Breast epithelium (tissue), 4 donors: Measurements from ENCODE around the gene STX12. TPM values are rescaled to one million over a fixed set of nuclear protein-coding genes. Genes with fewer than 3 reads are reported as not detected.
"Not testable (repeated sequence)": the region's sequence is repeated elsewhere in the genome, so short reads cannot be mapped to it uniquely, and the experiment has no call there.

Source experiments
- DNase-seq, 2 donors: peaks; one replicate each; pipeline ENCODE4 v3.0.0-alpha.2; 2019; ENCODE audit warnings: low spot score in 2 of 2
- H3K27ac ChIP-seq, 2 donors: fragments of 200-600 bp; sonication (generic) in 1 of 2; one replicate each; pipeline ENCODE4 v1.5.1; 2016 to 2019; ENCODE audit warnings: mild to moderate bottlenecking in 1 of 2
- H3K27me3 ChIP-seq, 2 donors: fragments of 200-600 bp; sonication (generic) in 1 of 2; one replicate each; pipeline versions ENCODE4 v1.5.1 to v1.6.0; 2017 to 2019; ENCODE audit warnings: control low read depth in 1 of 2, mild to moderate bottlenecking in 1 of 2
- H3K36me3 ChIP-seq: fragments of 200-600 bp; one replicate; pipeline ENCODE4 v1.5.1; 2019
- H3K4me1 ChIP-seq, 2 donors: fragments of 200-600 bp; sonication (generic); one replicate each; pipeline ENCODE4 v1.5.1; 2016 to 2019; ENCODE audit warnings: control low read depth in 1 of 2
- H3K4me3 ChIP-seq, 3 donors: fragments of 200-600 bp; sonication (generic); 1 replicate in 2 of 3; 2 replicates in 1 of 3; pipeline ENCODE4 v1.5.1; 2016 to 2019; ENCODE audit warnings: mild to moderate bottlenecking in 3 of 3, moderate library complexity in 2 of 3
- H3K9me3 ChIP-seq, 2 donors: fragments of 200-600 bp; sonication (generic) in 1 of 2; one replicate each; pipeline ENCODE4 v1.5.1; 2016 to 2019; ENCODE audit warnings: control low read depth in 1 of 2
- POLR2A ChIP-seq: fragments of 450-650 bp; IDR thresholded peaks from one replicate; pipeline ENCODE4 v1.6.1; 2016; ENCODE audit warnings: antibody characterized with exemption, mild to moderate bottlenecking, moderate library complexity
- POLR2AphosphoS5 ChIP-seq, 3 donors: sonication (generic); formaldehyde crosslinking; IDR thresholded peaks; one replicate each; pipeline ENCODE4 v1.6.1; 2017; ENCODE audit warnings: antibody characterized with exemption in 3 of 3
- intact Hi-C: fragments of 100-400 bp; cut with DNase I; formaldehyde crosslinking; loops from one replicate; pipeline ENCODE4 v1.15.1; 2023; ENCODE audit warnings: low total_unique reads
- total RNA-seq, 3 donors: library from RNA; depleted of rRNA; stranded (reverse); fragments of >200 nt; gene quantifications; one replicate each; pipeline ENCODE4 v1.1.0, GENCODE V29; 2016
- TF ChIP-seq, protein P1 (sequence below), 3 donors: fragments of 450-650 bp; IDR thresholded peaks; one replicate each; pipeline ENCODE4 v1.5.1; 2016 to 2017; ENCODE audit warnings: antibody characterized with exemption in 3 of 3, mild to moderate bottlenecking in 3 of 3, moderate library complexity in 3 of 3

The STX12 gene
- total RNA-seq, 3 donors from 2014 or later = 62.3 to 165 (median 80.8) TPM

DNA sequence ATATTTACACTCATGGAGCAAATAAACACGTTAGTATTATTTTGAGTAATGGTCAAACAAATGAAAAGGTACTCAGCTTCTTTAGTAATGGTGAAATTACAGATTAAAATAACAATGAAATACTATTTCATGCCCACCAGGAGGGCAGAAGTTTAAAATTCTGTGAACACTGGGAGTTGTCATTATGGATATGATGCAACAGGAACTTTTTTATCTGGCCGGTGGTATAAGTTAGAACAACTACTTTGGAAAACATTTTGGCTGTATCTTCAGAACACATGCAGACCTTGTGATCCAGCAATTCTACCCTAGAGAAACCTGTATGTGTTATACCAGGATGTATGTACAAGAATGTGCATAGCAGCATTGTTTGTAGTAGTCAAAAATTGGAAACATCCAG, 34.4 kb downstream of the STX12 start:
- intact Hi-C loops = no loop called here
- Histone ChIP-seq H3K4me3 (no peak overlapping the region), H3K9me3 (no peaks in the 10 kb centered on the region), H3K27me3 (no peaks in the 10 kb centered on the region), H3K27ac (no peak overlapping the region), H3K36me3 (peaks cover 5% of the 10 kb centered on the region), H3K4me1 (no peaks in the 10 kb centered on the region)
- TF ChIP-seq POLR2AphosphoS5 (IDR thresholded peaks at IDR 0.05) (no peak), POLR2A (no peak)
- TF ChIP-seq, protein P1, sequence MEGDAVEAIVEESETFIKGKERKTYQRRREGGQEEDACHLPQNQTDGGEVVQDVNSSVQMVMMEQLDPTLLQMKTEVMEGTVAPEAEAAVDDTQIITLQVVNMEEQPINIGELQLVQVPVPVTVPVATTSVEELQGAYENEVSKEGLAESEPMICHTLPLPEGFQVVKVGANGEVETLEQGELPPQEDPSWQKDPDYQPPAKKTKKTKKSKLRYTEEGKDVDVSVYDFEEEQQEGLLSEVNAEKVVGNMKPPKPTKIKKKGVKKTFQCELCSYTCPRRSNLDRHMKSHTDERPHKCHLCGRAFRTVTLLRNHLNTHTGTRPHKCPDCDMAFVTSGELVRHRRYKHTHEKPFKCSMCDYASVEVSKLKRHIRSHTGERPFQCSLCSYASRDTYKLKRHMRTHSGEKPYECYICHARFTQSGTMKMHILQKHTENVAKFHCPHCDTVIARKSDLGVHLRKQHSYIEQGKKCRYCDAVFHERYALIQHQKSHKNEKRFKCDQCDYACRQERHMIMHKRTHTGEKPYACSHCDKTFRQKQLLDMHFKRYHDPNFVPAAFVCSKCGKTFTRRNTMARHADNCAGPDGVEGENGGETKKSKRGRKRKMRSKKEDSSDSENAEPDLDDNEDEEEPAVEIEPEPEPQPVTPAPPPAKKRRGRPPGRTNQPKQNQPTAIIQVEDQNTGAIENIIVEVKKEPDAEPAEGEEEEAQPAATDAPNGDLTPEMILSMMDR (IDR thresholded peaks at IDR 0.05) = no peak
- no peak for DNase-seq

GRCh38 chr1:27808131-27808530, 35.1 kb downstream of the STX12 start:
- H3K4me1 ChIP-seq, H3K27me3 ChIP-seq, H3K9me3 ChIP-seq, H3K36me3 ChIP-seq, H3K27ac ChIP-seq, intact Hi-C loops, H3K4me3 ChIP-seq, DNase-seq: not testable (repeated sequence)

- H3K27me3 ChIP-seq = no peaks in the 10 kb centered on the region
Observed at GRCh38 chr1:27809883-27810282, 36.9 kb downstream of the STX12 start.

GRCh38 chr1:27811741-27812500, 38.9 kb downstream of the STX12 start:
- DNase-seq = no peak
- intact Hi-C loops = no loop called here
- no peak overlapping the region for H3K4me3 ChIP-seq
- no peak for TF ChIP-seq POLR2AphosphoS5 (IDR thresholded peaks at IDR 0.05)
- TF ChIP-seq, protein P1 (IDR thresholded peaks at IDR 0.05) = no peak
- TF ChIP-seq POLR2A = no peak
- no peaks in the 10 kb centered on the region for H3K9me3 ChIP-seq
- no peak overlapping the region for H3K27ac ChIP-seq
- H3K36me3 ChIP-seq = no peaks in the 10 kb centered on the region
- H3K4me1 ChIP-seq = no peaks in the 10 kb centered on the region
- H3K27me3 ChIP-seq = no peaks in the 10 kb centered on the region

More at GRCh38 chr1:27809883-27810282, 36.9 kb downstream of the STX12 start:
- Histone ChIP-seq H3K4me1 (no peaks in the 10 kb centered on the region), H3K36me3 (peaks cover 5% of the 10 kb centered on the region), H3K4me3 (no peak overlapping the region), H3K9me3 (no peaks in the 10 kb centered on the region), H3K27ac (no peak overlapping the region)
- intact Hi-C loops = no loop called here
- TF ChIP-seq, protein P1 (IDR thresholded peaks at IDR 0.05) = no peak
- TF ChIP-seq POLR2A = no peak
- TF ChIP-seq POLR2AphosphoS5 (IDR thresholded peaks at IDR 0.05) = no peak
- no peak for DNase-seq

GRCh38 chr1:27816921-27817630, 44.1 kb downstream of the STX12 start:
- Histone ChIP-seq H3K4me1 (no peaks in the 10 kb centered on the region), H3K27me3 (no peaks in the 10 kb centered on the region), H3K9me3 (no peaks in the 10 kb centered on the region), H3K36me3 (no peaks in the 10 kb centered on the region), H3K4me3 (no peak overlapping the region), H3K27ac (no peak overlapping the region)
- TF ChIP-seq POLR2AphosphoS5 (IDR thresholded peaks at IDR 0.05) (no peak), POLR2A (no peak)
- TF ChIP-seq, protein P1 (IDR thresholded peaks at IDR 0.05) = no peak
- intact Hi-C loops = no loop called here
- no peak for DNase-seq
